HG03378 (cell line): ENCODE results near the gene FNDC10.
A peak's percentile ranks its signal among the peaks of the same experiment; 100 is the strongest.

Source experiments
- ATAC-seq: cut with Tn5 transposase; IDR thresholded peaks from one replicate; pipeline ENCODE4 v1.9.1; 2021; ENCODE audit warnings: mild to moderate bottlenecking, moderate library complexity; ENCODE audit not compliant: unreplicated experiment

Gene FNDC10

DNA sequence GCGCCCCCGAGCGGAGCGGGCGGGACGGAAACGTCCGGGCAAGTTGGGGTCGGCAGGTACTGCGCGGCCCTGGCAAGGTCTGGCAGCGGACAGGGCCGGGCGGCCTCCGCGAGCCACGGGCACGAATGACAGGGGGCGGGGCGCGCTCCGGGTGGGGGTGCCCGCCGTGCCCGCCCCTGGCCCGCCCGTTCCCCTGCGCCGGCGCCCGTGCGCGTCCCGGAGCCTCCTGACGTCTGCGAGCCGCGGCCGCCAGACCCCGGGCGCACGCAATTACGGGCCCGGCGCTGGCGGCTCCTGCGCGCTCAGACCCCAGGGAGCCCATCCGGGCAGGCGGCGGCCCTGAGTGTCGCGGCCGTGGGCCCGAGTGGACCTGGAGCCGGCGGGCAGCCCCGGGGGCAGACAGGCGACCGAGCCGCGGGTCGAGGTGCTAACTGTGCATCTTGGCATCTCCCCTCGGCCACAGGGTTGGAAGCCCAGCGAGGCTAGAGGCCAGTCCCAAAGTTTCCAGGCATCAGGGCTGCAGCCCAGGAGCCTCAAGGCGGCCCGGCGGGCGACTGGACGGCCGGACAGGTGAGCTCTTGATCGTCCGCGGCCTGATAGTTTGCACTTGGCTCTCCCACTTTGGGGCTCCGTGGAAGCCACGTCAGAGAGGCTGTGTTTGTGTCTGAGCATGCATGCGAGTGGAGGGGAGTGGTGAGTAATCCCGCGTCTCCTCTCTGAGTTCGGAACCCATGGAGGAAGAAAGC, 16.3 kb upstream of the FNDC10 start:
- peak; percentile 10 for ATAC-seq

GRCh38 chr1:1615256-1616044, 15.5 kb upstream of the FNDC10 start, which contains the start of gene MIB2:
MIB2 (plus strand) TSS chr1:1615500; CDS start chr1:1623453, 7,953 bp downstream.
- ATAC-seq, result peak; percentile 69

GRCh38 chr1:1614954-1615255, 15.0 kb upstream of the FNDC10 start:
- ATAC-seq, result no peak

DNA sequence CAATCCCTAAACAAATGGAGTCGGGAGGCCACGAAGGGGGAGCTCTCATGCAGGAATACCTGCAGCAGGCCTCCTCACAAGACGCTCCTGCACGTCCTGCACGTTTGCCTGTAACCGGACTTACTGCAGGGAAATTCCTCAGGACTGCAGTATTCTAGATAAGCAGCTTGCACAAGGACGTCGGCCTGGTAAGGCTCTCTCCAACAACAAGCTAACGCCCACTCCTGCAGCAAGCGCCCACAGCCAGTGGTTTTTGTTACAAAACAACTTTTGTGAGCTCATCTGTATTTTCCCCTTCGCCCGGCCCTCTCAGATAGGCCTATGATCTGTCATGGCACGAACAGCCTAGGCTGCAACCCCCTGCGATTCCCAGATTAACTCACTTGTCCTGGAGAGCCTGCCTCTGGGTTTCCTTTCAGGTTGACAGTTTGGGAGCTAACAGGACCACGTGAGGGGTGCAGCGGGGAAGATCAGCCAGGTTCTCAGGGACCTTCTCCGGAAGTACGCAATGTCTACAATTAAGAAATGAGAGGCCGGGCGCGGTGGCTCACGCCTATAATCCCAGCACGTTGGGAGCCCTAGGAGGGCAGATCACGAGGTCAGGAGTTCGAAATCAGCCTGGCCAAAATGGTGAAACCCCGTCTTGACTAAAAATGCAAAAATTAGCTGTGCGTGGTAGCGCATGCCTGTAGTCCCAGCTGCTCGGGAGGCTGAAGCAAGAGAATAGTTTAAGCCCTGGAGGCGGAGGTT, 14.4 kb upstream of the FNDC10 start:
- ATAC-seq, result no peak

DNA sequence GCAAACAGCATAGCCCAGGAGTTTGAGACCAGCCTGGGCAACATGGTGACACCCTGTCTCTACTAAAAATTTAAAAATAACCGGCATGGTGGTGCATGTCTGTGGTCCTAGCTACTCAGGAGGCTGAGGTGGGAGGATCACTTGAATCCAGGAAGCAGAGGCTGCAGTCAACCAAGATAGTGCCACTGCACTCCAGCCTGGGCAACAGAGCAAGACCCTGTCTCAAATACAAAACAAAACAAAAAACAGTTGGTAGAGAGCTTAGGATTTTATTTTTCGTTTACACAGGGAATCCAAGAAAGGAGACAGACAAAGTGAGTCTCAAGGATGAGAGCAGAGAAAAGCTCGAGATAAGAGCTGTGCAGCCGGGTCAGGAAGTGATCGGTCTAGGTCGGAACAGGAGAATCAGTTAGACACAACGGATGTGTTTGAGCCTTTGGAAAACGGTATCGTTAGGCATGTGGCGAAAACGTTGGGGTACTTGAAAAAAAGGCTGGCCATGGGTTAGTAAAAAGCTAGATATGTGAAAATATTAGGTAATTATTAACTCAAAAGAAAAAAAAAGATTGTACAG, 13.7 kb upstream of the FNDC10 start:
- ATAC-seq, result no peak

DNA sequence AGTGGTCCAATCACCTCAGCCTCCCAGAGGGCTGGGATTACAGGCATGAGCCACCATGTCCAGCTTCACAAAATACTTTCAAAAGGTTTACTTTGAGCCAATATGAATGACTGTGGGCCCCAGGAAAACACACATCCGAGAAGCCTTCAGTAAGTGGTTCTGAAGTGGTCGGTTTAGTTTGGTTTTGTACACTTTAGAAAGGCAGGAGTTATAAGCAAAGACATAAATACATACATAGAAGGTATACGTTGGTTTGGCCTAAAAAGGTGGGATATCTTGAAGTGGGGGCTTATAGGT, 12.1 kb upstream of the FNDC10 start:
- ATAC-seq, result no peak

DNA sequence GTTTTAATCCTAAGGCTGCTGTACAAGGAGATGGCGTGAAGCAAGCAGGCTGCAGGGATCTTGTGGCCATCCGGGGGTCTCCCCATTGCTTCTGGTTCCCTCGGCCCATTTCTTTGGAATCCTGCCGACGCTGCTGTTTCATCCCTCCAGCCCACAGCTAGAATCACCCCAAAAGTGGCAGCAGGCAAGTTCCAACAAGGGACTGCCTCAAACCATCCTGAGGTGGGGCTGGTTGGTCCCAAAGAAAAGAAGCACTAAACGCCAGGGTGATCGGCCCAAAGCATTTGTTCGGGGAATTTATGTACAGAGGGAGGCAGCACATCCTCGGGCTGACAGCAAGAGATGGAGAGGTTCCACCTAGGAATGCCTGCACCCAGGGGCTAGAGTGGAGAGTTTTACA, 10.9 kb upstream of the FNDC10 start:
- no peak for ATAC-seq

DNA sequence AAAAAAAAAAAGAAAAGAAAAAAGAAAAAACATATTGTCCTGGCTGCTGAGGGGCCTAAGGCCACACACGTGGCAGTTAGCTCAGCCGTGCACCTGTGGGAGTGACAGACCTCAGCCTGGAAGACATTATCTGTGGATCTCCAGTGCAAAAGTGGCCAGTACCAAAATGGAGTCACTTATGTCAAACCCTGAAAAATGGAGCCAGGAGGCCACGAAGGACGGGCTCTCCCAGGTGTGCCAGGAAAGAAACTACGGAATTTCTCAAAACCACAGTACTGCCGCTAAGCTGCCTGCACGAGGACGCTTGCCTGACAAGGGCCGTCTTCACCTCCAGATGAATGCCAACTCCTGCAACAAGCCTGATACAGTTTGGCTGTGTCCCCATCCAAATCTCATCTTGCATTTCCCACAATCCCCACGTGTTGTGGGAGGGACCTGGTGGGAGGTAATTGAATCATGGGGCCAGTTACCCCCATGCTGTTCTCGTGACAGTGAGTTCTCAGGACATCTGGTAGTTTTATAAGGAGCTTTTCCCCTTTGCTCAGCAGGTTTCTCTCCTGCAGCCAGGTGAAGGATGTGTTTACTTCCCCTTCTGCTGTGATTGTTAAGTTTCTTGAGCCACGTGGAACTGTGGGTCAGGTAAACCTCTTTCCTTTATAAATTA, 10.0 kb upstream of the FNDC10 start:
- ATAC-seq, result no peak

DNA sequence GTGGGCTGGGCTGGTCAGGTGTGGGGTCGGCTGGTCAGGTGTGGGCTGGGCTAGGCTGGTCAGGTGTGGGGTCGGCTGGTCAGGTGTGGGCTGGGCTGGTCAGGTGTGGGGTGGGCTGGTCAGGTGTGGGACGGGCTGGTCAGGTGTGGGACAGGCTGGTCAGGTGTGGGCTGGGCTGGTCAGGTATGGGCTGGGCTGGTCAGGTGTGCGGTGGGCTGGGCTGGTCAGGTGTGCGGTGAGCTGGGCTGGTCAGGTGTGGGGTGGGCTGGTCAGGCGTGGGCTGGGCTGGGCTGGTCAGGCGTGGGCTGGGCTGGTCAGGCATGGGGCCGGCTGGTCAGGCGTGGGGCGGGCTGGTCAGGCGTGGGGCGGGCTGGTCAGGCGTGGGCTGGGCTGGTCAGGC, 6.3 kb upstream of the FNDC10 start:
- no peak for ATAC-seq

DNA sequence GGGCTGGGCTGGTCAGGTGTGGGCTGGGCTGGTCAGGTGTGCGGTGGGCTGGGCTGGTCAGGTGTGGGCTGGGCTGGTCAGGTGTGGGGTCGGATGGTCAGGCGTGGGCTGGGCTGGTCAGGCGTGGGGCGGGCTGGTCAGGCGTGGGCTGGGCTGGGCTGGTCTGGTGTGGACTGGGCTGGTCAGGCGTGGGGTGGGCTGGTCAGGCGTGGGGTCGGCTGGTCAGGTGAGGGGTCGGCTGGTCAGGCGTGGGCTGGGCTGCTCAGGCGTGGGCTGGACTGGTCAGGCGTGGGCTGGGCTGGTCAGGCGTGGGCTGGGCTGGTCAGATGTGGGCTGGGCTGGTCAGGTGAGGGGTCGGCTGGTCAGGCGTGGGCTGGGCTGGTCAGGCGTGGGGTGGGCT, 5.8 kb upstream of the FNDC10 start:
- no peak for ATAC-seq

DNA sequence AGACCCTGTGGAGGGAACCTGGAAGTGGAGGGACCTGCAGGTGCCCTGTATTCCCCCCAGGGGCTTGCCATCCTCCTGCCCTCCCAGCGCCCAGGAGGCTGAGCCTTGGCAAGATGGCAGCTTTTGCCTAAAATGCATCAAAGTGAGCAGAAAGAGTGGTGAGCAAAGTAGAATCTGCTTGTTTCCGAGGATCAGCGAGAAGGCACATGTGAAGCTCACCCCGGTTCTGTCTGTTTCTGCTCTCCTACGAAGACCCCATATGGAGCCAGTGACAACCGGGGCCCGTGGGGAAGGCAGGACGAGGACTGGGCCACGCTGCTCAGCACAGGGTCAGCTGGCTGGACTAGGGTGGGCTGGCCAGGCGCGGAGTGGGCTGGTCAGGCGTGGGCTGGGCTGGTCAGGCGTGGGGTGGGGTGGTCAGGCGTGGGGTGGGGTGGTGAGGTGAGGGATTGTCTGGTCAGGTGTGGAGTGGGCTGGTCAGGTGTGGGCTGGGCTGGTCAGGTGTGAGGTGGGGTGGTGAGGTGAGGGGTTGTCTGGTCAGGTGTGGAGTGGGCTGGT, 5.2 kb upstream of the FNDC10 start:
- no peak for ATAC-seq

GRCh38 chr1:1604374-1605033, 4.6 kb upstream of the FNDC10 start:
- no peak for ATAC-seq

DNA sequence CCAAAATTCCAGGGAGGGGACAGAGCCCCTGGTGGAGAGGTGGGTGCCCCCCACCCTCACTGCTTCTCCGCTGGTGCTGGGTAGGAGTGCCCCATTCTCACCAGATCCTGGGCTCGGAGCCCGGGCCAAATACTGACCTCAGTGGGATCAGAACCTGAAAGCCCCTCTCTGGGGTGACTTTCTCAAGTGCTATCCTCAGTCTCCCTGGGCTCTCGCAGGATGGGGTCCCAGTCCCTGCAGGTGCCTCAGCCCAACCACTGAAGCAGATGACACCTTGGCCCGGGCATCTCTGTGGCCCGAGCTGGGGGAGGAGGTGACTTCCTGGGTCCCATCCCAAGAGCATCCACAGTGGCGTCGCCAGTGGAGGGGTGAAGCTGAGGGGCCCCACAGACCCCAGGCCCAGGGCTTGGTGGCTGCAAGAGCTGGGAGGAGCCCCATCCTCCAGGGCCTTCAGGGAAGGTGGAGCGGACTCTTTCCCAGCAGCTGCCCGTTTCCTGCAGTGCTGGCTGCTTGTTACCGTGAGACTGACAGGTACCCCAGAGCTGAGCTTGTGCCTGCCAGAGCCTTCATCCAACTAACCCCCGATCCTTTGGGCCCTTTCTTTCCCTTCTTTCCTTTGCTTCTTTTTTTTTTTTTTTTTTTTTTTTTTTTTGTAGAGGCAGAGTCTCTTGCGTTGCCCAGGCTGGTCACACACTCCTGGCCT, 3.9 kb upstream of the FNDC10 start:
- no peak for ATAC-seq

- ATAC-seq, result no peak
Measured at GRCh38 chr1:1602968-1603506, 3.1 kb upstream of the FNDC10 start.

- no peak for ATAC-seq
Measured at GRCh38 chr1:1602304-1602967, 2.5 kb upstream of the FNDC10 start.

- no peak for ATAC-seq
Measured at GRCh38 chr1:1601564-1602303, 1.8 kb upstream of the FNDC10 start.

GRCh38 chr1:1600861-1601563, 1.1 kb upstream of the FNDC10 start:
- ATAC-seq, result no peak
